ENCODE data around the gene TTC9. TPM values are rescaled to one million over a fixed set of nuclear protein-coding genes. Genes with fewer than 3 reads are reported as not detected.

TTC9 gene
- polyA plus RNA-seq, 2 of the 4 experiments (the other 2 are of a cell fraction): 1.3 to 2.0 TPM

DNA sequence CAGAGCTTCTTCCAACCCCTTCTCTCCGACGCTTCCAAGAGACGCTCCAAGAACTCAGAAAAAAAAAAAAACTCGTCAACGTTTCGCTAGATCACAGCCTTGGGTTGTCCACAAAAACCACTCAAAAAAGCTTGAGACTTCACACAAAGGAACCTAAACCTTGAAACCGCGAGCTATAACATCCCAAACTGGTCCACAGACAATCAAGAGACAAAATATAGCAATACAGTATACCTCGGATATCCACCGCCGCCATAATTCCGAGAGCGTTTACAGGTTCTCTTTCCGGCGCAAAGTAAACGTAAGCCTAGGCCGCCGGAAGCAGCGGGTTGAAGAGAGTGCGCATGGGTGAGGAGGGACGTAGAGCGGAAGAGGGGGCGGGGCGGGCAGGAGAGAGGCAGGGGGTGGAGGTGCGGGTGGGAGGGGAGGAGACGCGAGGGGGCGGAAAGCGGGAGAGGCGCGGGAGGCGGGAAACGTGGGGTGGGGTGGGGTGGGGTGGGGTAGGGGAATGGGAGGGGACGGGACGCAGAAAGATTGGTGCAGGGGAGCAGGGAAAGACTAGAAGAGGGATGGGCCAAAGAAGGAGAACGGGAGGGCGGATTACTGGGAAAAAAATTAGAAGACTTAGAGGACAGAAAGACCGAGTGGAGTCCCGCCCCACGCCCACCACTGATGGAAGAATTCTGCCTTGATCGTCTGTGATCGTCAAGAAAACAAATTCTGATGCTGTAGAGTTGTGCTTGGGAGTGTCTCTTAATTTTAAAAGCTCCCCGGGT, 41.1 kb upstream of the TTC9 start, which contains the start of gene MED6:
Gene MED6, minus strand, starts transcription at position 274 of the 776 bp plus-strand sequence. Its CDS starts 18 bp downstream, at position 256.
- H3K27ac ChIP-seq: peak within 1 kb of the TSS; percentile 93 to 96
- H3K9me3 ChIP-seq: no peaks in the 10 kb centered on the region
- H3K4me3 ChIP-seq: peak within 1 kb of the TSS; percentile 99
- FAIRE-seq: peak; percentile 61
- ATAC-seq: peak; percentile 97 to 98
- peaks cover 14% of the 10 kb centered on the region for H3K4me1 ChIP-seq
- ChIA-PET CTCF (interaction anchor here (1.2 to 3.5 kb wide), 4 partner anchors 11 to 307 kb away, joined by 3 to 12 read pairs (median 5); partner anchors contain the start of genes MAP3K9 and PCNX1), POLR2A (interaction anchor here (0.7 to 0.9 kb wide), 2 partner anchors 42 to 110 kb away, joined by 3 to 4 read pairs; no protein-coding TSS in a partner anchor)
- TF ChIP-seq NFE2L2 (conservative IDR thresholded peaks at IDR 0.05; ENCODE audit: low read length): no peak
- TF ChIP-seq KDM5A (IDR thresholded peaks at IDR 0.05): peak; percentile 99
- TF ChIP-seq HDAC2 (IDR thresholded peaks at IDR 0.05): peak; percentile 97
- peak; percentile 5; the same call in 1 of the 2 replicates for TF ChIP-seq POLR2A (IDR thresholded peaks at IDR 0.05; ENCODE audit: low read length)
- no peak for TF ChIP-seq ZC3H11A (IDR thresholded peaks at IDR 0.05)
- no peak for TF ChIP-seq CBX8 (IDR thresholded peaks at IDR 0.05)
- TF ChIP-seq MAZ (IDR thresholded peaks at IDR 0.05; ENCODE audit: borderline replicate concordance, low read depth, low read length): no peak
- TF ChIP-seq E2F6 (IDR thresholded peaks at IDR 0.05; ENCODE audit: borderline replicate concordance, low read depth): no peak
- no peak for TF ChIP-seq ESRRA (IDR thresholded peaks at IDR 0.05; ENCODE audit: borderline replicate concordance, low read length)
- TF ChIP-seq, protein P1, sequence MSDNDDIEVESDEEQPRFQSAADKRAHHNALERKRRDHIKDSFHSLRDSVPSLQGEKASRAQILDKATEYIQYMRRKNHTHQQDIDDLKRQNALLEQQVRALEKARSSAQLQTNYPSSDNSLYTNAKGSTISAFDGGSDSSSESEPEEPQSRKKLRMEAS (IDR thresholded peaks at IDR 0.05): peak; percentile 55
- TF ChIP-seq, protein P2, sequence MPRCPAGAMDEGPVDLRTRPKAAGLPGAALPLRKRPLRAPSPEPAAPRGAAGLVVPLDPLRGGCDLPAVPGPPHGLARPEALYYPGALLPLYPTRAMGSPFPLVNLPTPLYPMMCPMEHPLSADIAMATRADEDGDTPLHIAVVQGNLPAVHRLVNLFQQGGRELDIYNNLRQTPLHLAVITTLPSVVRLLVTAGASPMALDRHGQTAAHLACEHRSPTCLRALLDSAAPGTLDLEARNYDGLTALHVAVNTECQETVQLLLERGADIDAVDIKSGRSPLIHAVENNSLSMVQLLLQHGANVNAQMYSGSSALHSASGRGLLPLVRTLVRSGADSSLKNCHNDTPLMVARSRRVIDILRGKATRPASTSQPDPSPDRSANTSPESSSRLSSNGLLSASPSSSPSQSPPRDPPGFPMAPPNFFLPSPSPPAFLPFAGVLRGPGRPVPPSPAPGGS (IDR thresholded peaks at IDR 0.05): peak; percentile 59; the same call in 1 of the 3 replicates
- TF ChIP-seq, protein P3, sequence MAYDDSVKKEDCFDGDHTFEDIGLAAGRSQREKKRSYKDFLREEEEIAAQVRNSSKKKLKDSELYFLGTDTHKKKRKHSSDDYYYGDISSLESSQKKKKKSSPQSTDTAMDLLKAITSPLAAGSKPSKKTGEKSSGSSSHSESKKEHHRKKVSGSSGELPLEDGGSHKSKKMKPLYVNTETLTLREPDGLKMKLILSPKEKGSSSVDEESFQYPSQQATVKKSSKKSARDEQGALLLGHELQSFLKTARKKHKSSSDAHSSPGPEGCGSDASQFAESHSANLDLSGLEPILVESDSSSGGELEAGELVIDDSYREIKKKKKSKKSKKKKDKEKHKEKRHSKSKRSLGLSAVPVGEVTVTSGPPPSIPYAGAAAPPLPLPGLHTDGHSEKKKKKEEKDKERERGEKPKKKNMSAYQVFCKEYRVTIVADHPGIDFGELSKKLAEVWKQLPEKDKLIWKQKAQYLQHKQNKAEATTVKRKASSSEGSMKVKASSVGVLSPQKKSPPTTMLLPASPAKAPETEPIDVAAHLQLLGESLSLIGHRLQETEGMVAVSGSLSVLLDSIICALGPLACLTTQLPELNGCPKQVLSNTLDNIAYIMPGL (CRISPR knock-in tag; IDR thresholded peaks at IDR 0.05; ENCODE audit: borderline replicate concordance): no peak
- peak in 1 of 2 experiments; percentile 68; a peak in 2 of 5 replicates for TF ChIP-seq JUN (IDR thresholded peaks at IDR 0.05)
- no peak for TF ChIP-seq GATA3 (IDR thresholded peaks at IDR 0.05; ENCODE audit: borderline replicate concordance)
- 1% methylated on average over 29 of the region's 43 CpGs for whole genome bisulfite sequencing (ENCODE audit: missing lambda C conversion rate)
- H3K4me2 ChIP-seq: peak within 1 kb of the TSS; percentile 99
- DNase-seq (ENCODE audit: low read depth in 1 of 2, low spot score in 1 of 2): peak; percentile 78 to 94

- peaks cover 14% of the 10 kb centered on the region for H3K4me1 ChIP-seq
- FAIRE-seq (no peak), ATAC-seq (peak in 1 of 2 experiments; percentile 35; a peak in 3 of 6 replicates), DNase-seq (ENCODE audit: low read depth in 1 of 2, low spot score in 1 of 2) (peak in 1 of 2 experiments; percentile 9)
- H3K4me2 ChIP-seq: peak overlapping the region; percentile 71
- POLR2A ChIA-PET: interaction anchor here (0.9 kb wide), 1 partner anchor 41 kb away, joined by 3 read pairs; no protein-coding TSS in a partner anchor
- no peaks in the 10 kb centered on the region for H3K9me3 ChIP-seq
- TF ChIP-seq, protein P4, sequence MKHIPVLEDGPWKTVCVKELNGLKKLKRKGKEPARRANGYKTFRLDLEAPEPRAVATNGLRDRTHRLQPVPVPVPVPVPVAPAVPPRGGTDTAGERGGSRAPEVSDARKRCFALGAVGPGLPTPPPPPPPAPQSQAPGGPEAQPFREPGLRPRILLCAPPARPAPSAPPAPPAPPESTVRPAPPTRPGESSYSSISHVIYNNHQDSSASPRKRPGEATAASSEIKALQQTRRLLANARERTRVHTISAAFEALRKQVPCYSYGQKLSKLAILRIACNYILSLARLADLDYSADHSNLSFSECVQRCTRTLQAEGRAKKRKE (CRISPR knock-in tag; IDR thresholded peaks at IDR 0.05; ENCODE audit: low read depth): no peak
- TF ChIP-seq, protein P2 (IDR thresholded peaks at IDR 0.05): peak; percentile 19; the same call in 1 of the 3 replicates
- CTCF ChIA-PET: interaction anchor here (1.2 to 3.5 kb wide), 5 partner anchors 11 to 306 kb away, joined by 3 to 12 read pairs (median 5); partner anchors contain the start of genes MAP3K9 and PCNX1
- 21% methylated on average over 3 of the region's 3 CpGs for WGBS (ENCODE audit: missing lambda C conversion rate)
- peak overlapping the region; percentile 99 for H3K4me3 ChIP-seq
- peak overlapping the region; percentile 93 to 96 for H3K27ac ChIP-seq
Measured at GRCh38 chr14:70601162-70601561, 40.6 kb upstream of the TTC9 start.
